Upper lobe of left lung (tissue), 4 donors: ENCODE measurements around the gene AP5Z1.

ENCODE experiments used
- POLR2A ChIP-seq, 4 donors: fragments of 450-650 bp; IDR thresholded peaks; one replicate each; pipeline ENCODE4 v1.5.1; 2016 to 2017; ENCODE audit warnings: antibody characterized with exemption in 4 of 4, mild to moderate bottlenecking in 2 of 4
- POLR2AphosphoS5 ChIP-seq, 2 donors: sonication (generic); formaldehyde crosslinking; IDR thresholded peaks; one replicate each; pipeline ENCODE4 v1.5.1; 2017; ENCODE audit warnings: antibody characterized with exemption in 2 of 2
- TF ChIP-seq, protein P1 (sequence below), 6 experiments: fragments of 450-650 bp in 4 of 6; fragments of 200-600 bp in 2 of 6; sonication (generic) in 2 of 6; IDR thresholded peaks; one replicate each; pipeline ENCODE4 v1.5.1; 2016 to 2019; ENCODE audit warnings: antibody characterized with exemption in 6 of 6

DNA sequence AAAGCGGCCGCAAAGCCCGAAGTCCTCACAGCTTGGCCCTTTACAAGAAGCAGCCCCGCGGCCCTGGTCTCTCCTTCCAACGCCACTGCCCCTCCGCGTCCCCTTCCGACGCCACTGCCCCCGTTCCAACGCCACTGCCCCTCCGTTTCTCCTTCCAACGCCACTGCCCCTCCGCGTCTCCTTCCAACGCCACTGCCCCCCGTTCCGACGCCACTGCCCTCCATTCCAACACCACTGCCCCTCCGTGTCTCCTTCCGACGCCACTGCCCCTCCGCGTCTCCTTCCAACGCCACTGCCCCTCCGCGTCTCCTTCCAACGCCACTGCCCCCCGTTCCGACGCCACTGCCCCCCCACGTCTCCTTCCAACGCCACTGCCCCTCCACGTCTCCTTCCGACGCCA, 33.1 kb downstream of the AP5Z1 start:
- TF ChIP-seq POLR2AphosphoS5 (IDR thresholded peaks at IDR 0.05) = no peak
- TF ChIP-seq, protein P1, sequence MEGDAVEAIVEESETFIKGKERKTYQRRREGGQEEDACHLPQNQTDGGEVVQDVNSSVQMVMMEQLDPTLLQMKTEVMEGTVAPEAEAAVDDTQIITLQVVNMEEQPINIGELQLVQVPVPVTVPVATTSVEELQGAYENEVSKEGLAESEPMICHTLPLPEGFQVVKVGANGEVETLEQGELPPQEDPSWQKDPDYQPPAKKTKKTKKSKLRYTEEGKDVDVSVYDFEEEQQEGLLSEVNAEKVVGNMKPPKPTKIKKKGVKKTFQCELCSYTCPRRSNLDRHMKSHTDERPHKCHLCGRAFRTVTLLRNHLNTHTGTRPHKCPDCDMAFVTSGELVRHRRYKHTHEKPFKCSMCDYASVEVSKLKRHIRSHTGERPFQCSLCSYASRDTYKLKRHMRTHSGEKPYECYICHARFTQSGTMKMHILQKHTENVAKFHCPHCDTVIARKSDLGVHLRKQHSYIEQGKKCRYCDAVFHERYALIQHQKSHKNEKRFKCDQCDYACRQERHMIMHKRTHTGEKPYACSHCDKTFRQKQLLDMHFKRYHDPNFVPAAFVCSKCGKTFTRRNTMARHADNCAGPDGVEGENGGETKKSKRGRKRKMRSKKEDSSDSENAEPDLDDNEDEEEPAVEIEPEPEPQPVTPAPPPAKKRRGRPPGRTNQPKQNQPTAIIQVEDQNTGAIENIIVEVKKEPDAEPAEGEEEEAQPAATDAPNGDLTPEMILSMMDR (IDR thresholded peaks at IDR 0.05) = no peak
- TF ChIP-seq POLR2A (IDR thresholded peaks at IDR 0.05) = no peak
